ENCODE data around the gene ID3. TPM values are rescaled to one million over a fixed set of nuclear protein-coding genes. Genes with fewer than 3 reads are reported as not detected.
"Not testable (repeated sequence)": the region's sequence is repeated elsewhere in the genome, so short reads cannot be mapped to it uniquely, and the experiment has no call there.

ID3 gene
- total and polyA plus RNA-seq, 2 of the 8 experiments (the other 6 are each of a cell fraction or from before 2014, with no cell fraction given), result 240 to 304 TPM

- not testable (repeated sequence) for H2BK5ac ChIP-seq (ENCODE audit: low read depth, low read length); H4K91ac ChIP-seq (replicated peaks; ENCODE audit: insufficient read length, low read length); H3K4ac ChIP-seq (replicated peaks; ENCODE audit: insufficient read length, low read depth, low read length); H3K79me2 ChIP-seq (ENCODE audit: control insufficient read depth in 1 of 2, insufficient read depth in 2 of 2, low read length in 2 of 2); H2AK5ac ChIP-seq (ENCODE audit: low read depth, low read length); H2BK120ac ChIP-seq (replicated peaks; ENCODE audit: low read depth, low read length); H2BK12ac ChIP-seq (ENCODE audit: low read depth, low read length); H3K4me1 ChIP-seq (replicated peaks in 1 of 4; ENCODE audit: control insufficient read depth in 3 of 4, insufficient read depth in 4 of 4, low read length in 3 of 4); DNase-seq (ENCODE audit: low read depth in 1 of 2, low spot score in 2 of 2); FAIRE-seq; H2BK15ac ChIP-seq (ENCODE audit: low read length); H3K36me3 ChIP-seq (ENCODE audit: control insufficient read depth in 2 of 4, insufficient read depth in 4 of 4, low read length in 3 of 4); H3K27ac ChIP-seq (ENCODE audit: low read depth, low read length); H3K9ac ChIP-seq (replicated peaks in 1 of 4; ENCODE audit: extremely low read depth in 1 of 4, low read depth in 3 of 4, low read length in 3 of 4); H2AFZ ChIP-seq (ENCODE audit: low read length); H3K23me2 ChIP-seq (ENCODE audit: low read depth, low read length); H4K8ac ChIP-seq (ENCODE audit: extremely low read depth, insufficient read depth, low read length); H3K9me3 ChIP-seq (ENCODE audit: insufficient read depth in 2 of 2, low read depth in 1 of 2, low read length in 1 of 2); H3K79me1 ChIP-seq (ENCODE audit: low read depth, low read length); H4K5ac ChIP-seq (ENCODE audit: insufficient read length, low read depth, low read length); H3K14ac ChIP-seq (ENCODE audit: insufficient read length); H3K4me2 ChIP-seq (ENCODE audit: insufficient read depth in 1 of 2, low read depth in 2 of 2, low read length in 2 of 2); H3K56ac ChIP-seq (replicated peaks; ENCODE audit: insufficient read length, low read depth, low read length); H3K27me3 ChIP-seq (replicated peaks in 1 of 4; ENCODE audit: control insufficient read depth in 3 of 4, extremely low read depth in 1 of 4, insufficient read depth in 3 of 4, low read length in 3 of 4); H3K4me3 ChIP-seq (ENCODE audit: extremely low read depth in 1 of 4, insufficient read depth in 2 of 4, low read depth in 3 of 4, low read length in 4 of 4); H2BK20ac ChIP-seq (ENCODE audit: low read length); H3K23ac ChIP-seq (ENCODE audit: insufficient read length); H3K18ac ChIP-seq (ENCODE audit: extremely low read depth, low read length); H4K20me1 ChIP-seq (replicated peaks in 1 of 2; ENCODE audit: control insufficient read depth in 1 of 2, insufficient read depth in 2 of 2, low read length in 2 of 2)
- CTCF ChIA-PET (ENCODE audit: partially characterized antibody), result interaction anchor here (0.7 to 1.1 kb wide), 3 partner anchors 11 to 108 kb away, joined by 3 read pairs; partner anchors contain the start of gene RPL11
- POLR2A ChIA-PET (ENCODE audit: partially characterized antibody), result interaction anchor here (1.4 kb wide), 1 partner anchor 28 kb away, joined by 4 read pairs; no protein-coding TSS in a partner anchor
Observed at GRCh38 chr1:23583727-23584126, 24.4 kb upstream of the ID3 start.

All from H1 (cell line).